WTC11 (cell line): Measurements from ENCODE around the gene SMARCD2. TPM values are rescaled to one million over a fixed set of nuclear protein-coding genes. Genes with fewer than 3 reads are reported as not detected.

Experiments used
- ATAC-seq: fragments of 200-7000 bp; cut with Tn5 transposase; 2 replicates; pipeline ENCODE4 v1.10.0; 2021; ENCODE audit warnings: mild to moderate bottlenecking, moderate library complexity
- CTCF ChIA-PET: fragments of 300-600 bp; sonication (Branson Sonifier 250); formaldehyde crosslinking; loops from one replicate; lab custom pipeline; 2021; ENCODE audit warnings: antibody characterized with exemption; lab: Charles Lee
- POLR2A ChIA-PET: fragments of 350-600 bp; sonication (Branson Sonifier 250); formaldehyde crosslinking; loops from one replicate; lab custom pipeline; 2021; ENCODE audit warnings: antibody characterized with exemption; lab: Charles Lee
- DNase-seq: peaks from one replicate; pipeline ENCODE4 v3.0.0; 2021; ENCODE audit warnings: low spot score
- H3K27ac Mint-ChIP-seq: 2 replicates; pipeline ENCODE4 v1.8.0; 2021; ENCODE audit warnings: mixed read lengths
- H3K27me3 Mint-ChIP-seq: 2 replicates; pipeline ENCODE4 v1.8.0; 2021; ENCODE audit warnings: low read depth, mild to moderate bottlenecking, moderate library complexity, mixed read lengths
- H3K36me3 Mint-ChIP-seq: 2 replicates; pipeline ENCODE4 v1.8.0; 2021; ENCODE audit warnings: mixed read lengths
- H3K4me1 Mint-ChIP-seq: 2 replicates; pipeline ENCODE4 v1.8.0; 2022; ENCODE audit warnings: mixed read lengths
- H3K4me3 Mint-ChIP-seq: 2 replicates; pipeline ENCODE4 v1.8.0; 2021; ENCODE audit warnings: mild to moderate bottlenecking, moderate library complexity, mixed read lengths
- H3K9me3 Mint-ChIP-seq: 2 replicates; pipeline ENCODE4 v1.8.0; 2021; ENCODE audit warnings: mixed read lengths
- EMX1 ChIP-seq: fragments of 250-450 bp; sonication (Bioruptor Pico); IDR thresholded peaks from 2 replicates; pipeline ENCODE4 v1.8.0; 2021; ENCODE audit warnings: mild to moderate bottlenecking
- FOXK1 ChIP-seq: sonication (generic); formaldehyde crosslinking; IDR thresholded peaks from 2 replicates; pipeline ENCODE4 v1.8.0; 2022; ENCODE audit warnings: mild to moderate bottlenecking, moderate library complexity, missing genetic modification reagents
- FOXP1 ChIP-seq: sonication (generic); formaldehyde crosslinking; IDR thresholded peaks from 2 replicates; pipeline ENCODE4 v1.8.0; 2022; ENCODE audit warnings: missing genetic modification reagents, mild to moderate bottlenecking, moderate library complexity, borderline replicate concordance
- GABPB1 ChIP-seq: sonication (generic); formaldehyde crosslinking; IDR thresholded peaks from 2 replicates; pipeline ENCODE4 v1.8.1; 2023; ENCODE audit warnings: mild to moderate bottlenecking, missing genetic modification reagents
- MYBL2 ChIP-seq: sonication (generic); formaldehyde crosslinking; IDR thresholded peaks from 2 replicates; pipeline ENCODE4 v1.8.1; 2023; ENCODE audit warnings: mild to moderate bottlenecking, moderate library complexity, missing genetic modification reagents
- NR1H2 ChIP-seq: sonication (generic); formaldehyde crosslinking; IDR thresholded peaks from 2 replicates; pipeline ENCODE4 v1.9.0; 2021; ENCODE audit warnings: mild to moderate bottlenecking, moderate library complexity, missing genetic modification reagents
- NR2C2 ChIP-seq: sonication (generic); formaldehyde crosslinking; IDR thresholded peaks from 2 replicates; pipeline ENCODE4 v1.8.0; 2022; ENCODE audit warnings: mild to moderate bottlenecking, missing genetic modification reagents
- SMAD3 ChIP-seq: sonication (generic); formaldehyde crosslinking; IDR thresholded peaks from 2 replicates; pipeline ENCODE4 v1.8.0; 2022; ENCODE audit warnings: missing genetic modification reagents, mild to moderate bottlenecking, borderline replicate concordance
- TEAD4 ChIP-seq: sonication (generic); formaldehyde crosslinking; IDR thresholded peaks from 2 replicates; pipeline ENCODE4 v1.8.0; 2022; ENCODE audit warnings: mild to moderate bottlenecking, missing genetic modification reagents
- total RNA-seq: library from RNA; stranded (reverse); gene quantifications from 3 replicates; pipeline ENCODE4 v1.2.3, GENCODE V29; 2021
- TF ChIP-seq, protein P1 (sequence below): fragments of 250-450 bp; sonication (Bioruptor Pico); IDR thresholded peaks from 2 replicates; pipeline ENCODE4 v2.1.2; 2022; ENCODE audit warnings: mild to moderate bottlenecking, moderate library complexity
- TF ChIP-seq, protein P2 (sequence below): fragments of 250-450 bp; sonication (Bioruptor Pico); IDR thresholded peaks from 2 replicates; pipeline ENCODE4 v1.9.0; 2021; ENCODE audit warnings: mild to moderate bottlenecking
- TF ChIP-seq, protein P3 (sequence below): sonication (generic); formaldehyde crosslinking; IDR thresholded peaks from 2 replicates; pipeline ENCODE4 v1.8.1; 2022; ENCODE audit warnings: missing genetic modification reagents, borderline replicate concordance
- TF ChIP-seq, protein P4 (sequence below): sonication (generic); formaldehyde crosslinking; IDR thresholded peaks from 2 replicates; pipeline ENCODE4 v1.8.1; 2023; ENCODE audit warnings: mild to moderate bottlenecking, missing genetic modification reagents
- TF ChIP-seq, protein P5 (sequence below): sonication (generic); formaldehyde crosslinking; IDR thresholded peaks from 2 replicates; pipeline ENCODE4 v1.8.1; 2022; ENCODE audit warnings: low read depth, mild to moderate bottlenecking, moderate library complexity, missing genetic modification reagents, borderline replicate concordance
- TF ChIP-seq, protein P6 (sequence below): sonication (generic); formaldehyde crosslinking; IDR thresholded peaks from 2 replicates; pipeline ENCODE4 v1.8.0; 2022; ENCODE audit warnings: mild to moderate bottlenecking, missing genetic modification reagents
- TF ChIP-seq, protein P7 (sequence below): sonication (generic); formaldehyde crosslinking; IDR thresholded peaks from 2 replicates; pipeline ENCODE4 v1.8.1; 2023; ENCODE audit warnings: mild to moderate bottlenecking, missing genetic modification reagents
- TF ChIP-seq, protein P8 (sequence below): fragments of 250-450 bp; sonication (Bioruptor Pico); IDR thresholded peaks from 2 replicates; pipeline ENCODE4 v1.9.0; 2021; ENCODE audit warnings: moderate library complexity, mild to moderate bottlenecking, inconsistent platforms, borderline replicate concordance
- TF ChIP-seq, protein P9 (sequence below): sonication (generic); formaldehyde crosslinking; IDR thresholded peaks from 2 replicates; pipeline ENCODE4 v1.8.1; 2022; ENCODE audit warnings: low read depth, missing genetic modification reagents, borderline replicate concordance

Gene SMARCD2
- total RNA-seq, 1 experiment from 2014 or later, result 106 TPM

DNA sequence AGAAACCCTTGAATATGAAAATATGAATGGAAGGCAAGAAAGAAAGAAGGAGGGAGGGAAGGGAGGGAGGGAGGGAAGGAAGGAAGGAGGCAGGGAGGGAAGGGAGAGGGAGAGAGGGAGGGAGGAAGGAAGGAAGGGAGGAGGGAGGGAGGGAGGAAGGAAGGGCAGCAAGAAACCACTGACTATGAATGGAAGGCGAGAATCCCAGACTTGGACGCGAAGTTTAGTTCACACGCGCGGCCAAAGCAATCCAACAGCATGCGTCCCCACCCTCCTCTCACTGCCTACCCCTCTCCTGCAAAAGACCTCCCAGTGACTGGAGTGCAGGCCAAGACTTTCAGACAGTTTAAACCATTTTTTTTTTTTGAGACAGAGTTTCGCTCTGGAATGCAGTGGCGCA lies 7.9 kb upstream of the SMARCD2 start:
- ChIA-PET CTCF (interaction anchor here (1.7 kb wide), 1 partner anchor 16 kb away, joined by 5 read pairs; no protein-coding TSS in a partner anchor), POLR2A (no interaction called here)
- Mint-ChIP-seq H3K4me1 (no peaks in the 10 kb centered on the region), H3K9me3 (peaks cover 12% of the 10 kb centered on the region), H3K27ac (no peak overlapping the region), H3K36me3 (peaks cover 6% of the 10 kb centered on the region), H3K27me3 (peaks cover 91% of the 10 kb centered on the region), H3K4me3 (no peak overlapping the region)
- TF ChIP-seq EMX1 (CRISPR knock-in tag) (no peak), GABPB1 (CRISPR knock-in tag) (no peak), SMAD3 (CRISPR knock-in tag) (no peak)
- TF ChIP-seq, protein P1, sequence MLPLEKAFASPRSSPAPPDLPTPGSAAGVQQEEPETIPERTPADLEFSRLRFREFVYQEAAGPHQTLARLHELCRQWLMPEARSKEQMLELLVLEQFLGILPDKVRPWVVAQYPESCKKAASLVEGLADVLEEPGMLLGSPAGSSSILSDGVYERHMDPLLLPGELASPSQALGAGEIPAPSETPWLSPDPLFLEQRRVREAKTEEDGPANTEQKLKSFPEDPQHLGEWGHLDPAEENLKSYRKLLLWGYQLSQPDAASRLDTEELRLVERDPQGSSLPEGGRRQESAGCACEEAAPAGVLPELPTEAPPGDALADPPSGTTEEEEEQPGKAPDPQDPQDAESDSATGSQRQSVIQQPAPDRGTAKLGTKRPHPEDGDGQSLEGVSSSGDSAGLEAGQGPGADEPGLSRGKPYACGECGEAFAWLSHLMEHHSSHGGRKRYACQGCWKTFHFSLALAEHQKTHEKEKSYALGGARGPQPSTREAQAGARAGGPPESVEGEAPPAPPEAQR (CRISPR knock-in tag), result no peak
- DNase-seq (no peak), ATAC-seq (no peak)

DNA sequence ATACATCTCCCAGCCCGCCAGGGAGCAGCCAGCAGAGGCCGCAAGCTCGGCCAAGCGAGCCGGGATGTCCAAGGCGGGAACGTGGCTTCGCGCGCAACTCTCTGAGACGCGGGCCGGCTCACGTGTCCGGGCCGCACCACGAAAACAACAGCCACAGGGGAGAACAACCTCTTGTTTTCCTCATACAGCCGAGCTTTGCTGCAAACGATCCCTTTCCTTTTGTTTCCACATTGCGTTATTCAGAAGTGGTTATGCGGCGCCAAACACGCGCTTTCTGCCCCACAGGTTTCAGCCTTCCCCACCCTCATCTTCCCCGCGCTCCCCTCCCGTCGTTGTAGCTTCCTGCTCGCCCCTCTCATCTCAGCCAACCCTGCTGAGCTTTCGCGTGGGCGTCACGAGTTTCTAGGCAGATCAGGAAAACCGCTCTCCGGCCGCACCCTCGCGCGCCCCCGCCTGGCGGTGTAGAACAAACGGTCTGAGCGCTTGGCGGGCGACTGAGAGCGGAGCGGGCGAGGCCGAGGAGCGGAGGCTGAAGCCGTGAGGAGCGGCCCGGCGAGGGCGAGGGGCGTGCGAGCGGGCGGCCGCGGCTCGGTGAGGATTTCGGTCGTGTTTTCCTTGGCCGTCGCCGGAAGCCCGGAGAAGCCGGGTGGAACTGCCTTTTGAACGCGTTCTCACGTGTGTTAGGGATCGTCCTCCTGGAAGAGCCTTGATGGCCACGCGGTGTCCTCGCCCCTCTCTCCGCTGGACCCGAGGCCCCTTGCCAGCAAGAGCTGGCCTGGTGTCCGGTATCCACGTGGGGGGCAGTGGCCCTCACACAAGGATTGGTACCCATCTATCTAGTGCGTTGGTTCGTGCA lies 6.6 kb upstream of the SMARCD2 start:
- ChIA-PET CTCF (interaction anchor here (0.6 to 3.9 kb wide), 22 partner anchors 9 to 423 kb away, joined by 3 to 43 read pairs (median 5); partner anchors contain the start of genes ACE, CCDC47, CSHL1 and DDX42), POLR2A (interaction anchor here (0.7 kb wide), 1 partner anchor 10 kb away, joined by 3 read pairs; no protein-coding TSS in a partner anchor)
- peak; percentile 94 for ATAC-seq
- Mint-ChIP-seq H3K36me3 (peaks cover 6% of the 10 kb centered on the region), H3K27ac (peak overlapping the region; percentile 97), H3K27me3 (peaks cover 84% of the 10 kb centered on the region), H3K9me3 (peaks cover 12% of the 10 kb centered on the region), H3K4me3 (peak overlapping the region; percentile 60), H3K4me1 (no peaks in the 10 kb centered on the region)
- DNase-seq, result peak; percentile 97
- TF ChIP-seq FOXK1 (CRISPR knock-in tag) (peak; percentile 90), NR2C2 (CRISPR knock-in tag) (peak; percentile 48; the same call in 1 of the 2 replicates), NR1H2 (CRISPR knock-in tag) (no peak), FOXP1 (CRISPR knock-in tag) (peak; percentile 96), MYBL2 (peak; percentile 87), TEAD4 (no peak)
- TF ChIP-seq, protein P2, sequence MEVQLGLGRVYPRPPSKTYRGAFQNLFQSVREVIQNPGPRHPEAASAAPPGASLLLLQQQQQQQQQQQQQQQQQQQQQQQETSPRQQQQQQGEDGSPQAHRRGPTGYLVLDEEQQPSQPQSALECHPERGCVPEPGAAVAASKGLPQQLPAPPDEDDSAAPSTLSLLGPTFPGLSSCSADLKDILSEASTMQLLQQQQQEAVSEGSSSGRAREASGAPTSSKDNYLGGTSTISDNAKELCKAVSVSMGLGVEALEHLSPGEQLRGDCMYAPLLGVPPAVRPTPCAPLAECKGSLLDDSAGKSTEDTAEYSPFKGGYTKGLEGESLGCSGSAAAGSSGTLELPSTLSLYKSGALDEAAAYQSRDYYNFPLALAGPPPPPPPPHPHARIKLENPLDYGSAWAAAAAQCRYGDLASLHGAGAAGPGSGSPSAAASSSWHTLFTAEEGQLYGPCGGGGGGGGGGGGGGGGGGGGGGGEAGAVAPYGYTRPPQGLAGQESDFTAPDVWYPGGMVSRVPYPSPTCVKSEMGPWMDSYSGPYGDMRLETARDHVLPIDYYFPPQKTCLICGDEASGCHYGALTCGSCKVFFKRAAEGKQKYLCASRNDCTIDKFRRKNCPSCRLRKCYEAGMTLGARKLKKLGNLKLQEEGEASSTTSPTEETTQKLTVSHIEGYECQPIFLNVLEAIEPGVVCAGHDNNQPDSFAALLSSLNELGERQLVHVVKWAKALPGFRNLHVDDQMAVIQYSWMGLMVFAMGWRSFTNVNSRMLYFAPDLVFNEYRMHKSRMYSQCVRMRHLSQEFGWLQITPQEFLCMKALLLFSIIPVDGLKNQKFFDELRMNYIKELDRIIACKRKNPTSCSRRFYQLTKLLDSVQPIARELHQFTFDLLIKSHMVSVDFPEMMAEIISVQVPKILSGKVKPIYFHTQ (CRISPR knock-in tag), result no peak
- TF ChIP-seq, protein P3, sequence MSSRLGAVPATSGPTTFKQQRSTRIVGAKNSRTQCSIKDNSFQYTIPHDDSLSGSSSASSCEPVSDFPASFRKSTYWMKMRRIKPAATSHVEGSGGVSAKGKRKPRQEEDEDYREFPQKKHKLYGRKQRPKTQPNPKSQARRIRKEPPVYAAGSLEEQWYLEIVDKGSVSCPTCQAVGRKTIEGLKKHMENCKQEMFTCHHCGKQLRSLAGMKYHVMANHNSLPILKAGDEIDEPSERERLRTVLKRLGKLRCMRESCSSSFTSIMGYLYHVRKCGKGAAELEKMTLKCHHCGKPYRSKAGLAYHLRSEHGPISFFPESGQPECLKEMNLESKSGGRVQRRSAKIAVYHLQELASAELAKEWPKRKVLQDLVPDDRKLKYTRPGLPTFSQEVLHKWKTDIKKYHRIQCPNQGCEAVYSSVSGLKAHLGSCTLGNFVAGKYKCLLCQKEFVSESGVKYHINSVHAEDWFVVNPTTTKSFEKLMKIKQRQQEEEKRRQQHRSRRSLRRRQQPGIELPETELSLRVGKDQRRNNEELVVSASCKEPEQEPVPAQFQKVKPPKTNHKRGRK, result no peak
- TF ChIP-seq, protein P4, sequence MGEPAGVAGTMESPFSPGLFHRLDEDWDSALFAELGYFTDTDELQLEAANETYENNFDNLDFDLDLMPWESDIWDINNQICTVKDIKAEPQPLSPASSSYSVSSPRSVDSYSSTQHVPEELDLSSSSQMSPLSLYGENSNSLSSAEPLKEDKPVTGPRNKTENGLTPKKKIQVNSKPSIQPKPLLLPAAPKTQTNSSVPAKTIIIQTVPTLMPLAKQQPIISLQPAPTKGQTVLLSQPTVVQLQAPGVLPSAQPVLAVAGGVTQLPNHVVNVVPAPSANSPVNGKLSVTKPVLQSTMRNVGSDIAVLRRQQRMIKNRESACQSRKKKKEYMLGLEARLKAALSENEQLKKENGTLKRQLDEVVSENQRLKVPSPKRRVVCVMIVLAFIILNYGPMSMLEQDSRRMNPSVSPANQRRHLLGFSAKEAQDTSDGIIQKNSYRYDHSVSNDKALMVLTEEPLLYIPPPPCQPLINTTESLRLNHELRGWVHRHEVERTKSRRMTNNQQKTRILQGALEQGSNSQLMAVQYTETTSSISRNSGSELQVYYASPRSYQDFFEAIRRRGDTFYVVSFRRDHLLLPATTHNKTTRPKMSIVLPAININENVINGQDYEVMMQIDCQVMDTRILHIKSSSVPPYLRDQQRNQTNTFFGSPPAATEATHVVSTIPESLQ (CRISPR knock-in tag), result no peak
- TF ChIP-seq, protein P5, sequence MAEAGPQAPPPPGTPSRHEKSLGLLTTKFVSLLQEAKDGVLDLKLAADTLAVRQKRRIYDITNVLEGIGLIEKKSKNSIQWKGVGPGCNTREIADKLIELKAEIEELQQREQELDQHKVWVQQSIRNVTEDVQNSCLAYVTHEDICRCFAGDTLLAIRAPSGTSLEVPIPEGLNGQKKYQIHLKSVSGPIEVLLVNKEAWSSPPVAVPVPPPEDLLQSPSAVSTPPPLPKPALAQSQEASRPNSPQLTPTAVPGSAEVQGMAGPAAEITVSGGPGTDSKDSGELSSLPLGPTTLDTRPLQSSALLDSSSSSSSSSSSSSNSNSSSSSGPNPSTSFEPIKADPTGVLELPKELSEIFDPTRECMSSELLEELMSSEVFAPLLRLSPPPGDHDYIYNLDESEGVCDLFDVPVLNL (CRISPR knock-in tag), result peak; percentile 93
- TF ChIP-seq, protein P6, sequence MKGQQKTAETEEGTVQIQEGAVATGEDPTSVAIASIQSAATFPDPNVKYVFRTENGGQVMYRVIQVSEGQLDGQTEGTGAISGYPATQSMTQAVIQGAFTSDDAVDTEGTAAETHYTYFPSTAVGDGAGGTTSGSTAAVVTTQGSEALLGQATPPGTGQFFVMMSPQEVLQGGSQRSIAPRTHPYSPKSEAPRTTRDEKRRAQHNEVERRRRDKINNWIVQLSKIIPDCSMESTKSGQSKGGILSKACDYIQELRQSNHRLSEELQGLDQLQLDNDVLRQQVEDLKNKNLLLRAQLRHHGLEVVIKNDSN, result peak; percentile 94
- TF ChIP-seq, protein P7, sequence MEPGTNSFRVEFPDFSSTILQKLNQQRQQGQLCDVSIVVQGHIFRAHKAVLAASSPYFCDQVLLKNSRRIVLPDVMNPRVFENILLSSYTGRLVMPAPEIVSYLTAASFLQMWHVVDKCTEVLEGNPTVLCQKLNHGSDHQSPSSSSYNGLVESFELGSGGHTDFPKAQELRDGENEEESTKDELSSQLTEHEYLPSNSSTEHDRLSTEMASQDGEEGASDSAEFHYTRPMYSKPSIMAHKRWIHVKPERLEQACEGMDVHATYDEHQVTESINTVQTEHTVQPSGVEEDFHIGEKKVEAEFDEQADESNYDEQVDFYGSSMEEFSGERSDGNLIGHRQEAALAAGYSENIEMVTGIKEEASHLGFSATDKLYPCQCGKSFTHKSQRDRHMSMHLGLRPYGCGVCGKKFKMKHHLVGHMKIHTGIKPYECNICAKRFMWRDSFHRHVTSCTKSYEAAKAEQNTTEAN (CRISPR knock-in tag), result peak; percentile 86
- TF ChIP-seq, protein P8, sequence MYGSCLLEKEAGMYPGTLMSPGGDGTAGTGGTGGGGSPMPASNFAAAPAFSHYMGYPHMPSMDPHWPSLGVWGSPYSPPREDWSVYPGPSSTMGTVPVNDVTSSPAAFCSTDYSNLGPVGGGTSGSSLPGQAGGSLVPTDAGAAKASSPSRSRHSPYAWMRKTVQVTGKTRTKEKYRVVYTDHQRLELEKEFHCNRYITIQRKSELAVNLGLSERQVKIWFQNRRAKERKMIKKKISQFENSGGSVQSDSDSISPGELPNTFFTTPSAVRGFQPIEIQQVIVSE (CRISPR knock-in tag), result no peak
- TF ChIP-seq, protein P9, sequence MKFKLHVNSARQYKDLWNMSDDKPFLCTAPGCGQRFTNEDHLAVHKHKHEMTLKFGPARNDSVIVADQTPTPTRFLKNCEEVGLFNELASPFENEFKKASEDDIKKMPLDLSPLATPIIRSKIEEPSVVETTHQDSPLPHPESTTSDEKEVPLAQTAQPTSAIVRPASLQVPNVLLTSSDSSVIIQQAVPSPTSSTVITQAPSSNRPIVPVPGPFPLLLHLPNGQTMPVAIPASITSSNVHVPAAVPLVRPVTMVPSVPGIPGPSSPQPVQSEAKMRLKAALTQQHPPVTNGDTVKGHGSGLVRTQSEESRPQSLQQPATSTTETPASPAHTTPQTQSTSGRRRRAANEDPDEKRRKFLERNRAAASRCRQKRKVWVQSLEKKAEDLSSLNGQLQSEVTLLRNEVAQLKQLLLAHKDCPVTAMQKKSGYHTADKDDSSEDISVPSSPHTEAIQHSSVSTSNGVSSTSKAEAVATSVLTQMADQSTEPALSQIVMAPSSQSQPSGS (CRISPR knock-in tag), result peak; percentile 69; the same call in 1 of the 2 replicates
